Spleen (tissue), 11 donors: ENCODE results near the gene BRINP1. TPM values are rescaled to one million over a fixed set of nuclear protein-coding genes. Genes with fewer than 3 reads are reported as not detected.

Experiments
- DNase-seq: peaks from one replicate; pipeline ENCODE4 v3.0.0-alpha.2; 2020
- H3K27ac ChIP-seq, 8 donors: fragments of 200-600 bp; sonication (generic) in 7 of 8; 1 replicate in 4 of 8; 2 replicates in 4 of 8; pipeline versions ENCODE4 v1.5.0 to v1.8.0; 2016 to 2021; ENCODE audit warnings: inconsistent platforms in 4 of 8, mild to moderate bottlenecking in 4 of 8, moderate library complexity in 1 of 8
- H3K27me3 ChIP-seq, 7 donors: fragments of 200-600 bp; sonication (generic) in 6 of 7; replicated peaks in 1 of 7; 1 replicate in 4 of 7; 2 replicates in 3 of 7; pipeline versions ENCODE4 v1.5.0 to v1.8.0; 2016 to 2021; ENCODE audit warnings: inconsistent platforms in 3 of 7, mild to moderate bottlenecking in 1 of 7
- H3K36me3 ChIP-seq, 6 donors: fragments of 200-600 bp; sonication (generic) in 5 of 6; 1 replicate in 4 of 6; 2 replicates in 2 of 6; pipeline versions ENCODE4 v1.5.0 to v1.8.0; 2016 to 2021; ENCODE audit warnings: inconsistent platforms in 2 of 6
- H3K4me1 ChIP-seq, 6 donors: fragments of 200-600 bp; sonication (generic) in 5 of 6; 1 replicate in 3 of 6; 2 replicates in 3 of 6; pipeline versions ENCODE4 v1.5.0 to v1.8.0; 2016 to 2021; ENCODE audit warnings: inconsistent platforms in 3 of 6
- H3K4me3 ChIP-seq, 8 donors: fragments of 200-600 bp; sonication (generic) in 7 of 8; 1 replicate in 4 of 8; 2 replicates in 4 of 8; pipeline versions ENCODE4 v1.5.0 to v1.8.0; 2016 to 2021; ENCODE audit warnings: inconsistent platforms in 4 of 8, mild to moderate bottlenecking in 4 of 8, moderate library complexity in 2 of 8
- H3K9me3 ChIP-seq, 8 donors: fragments of 200-600 bp; sonication (generic) in 7 of 8; 1 replicate in 4 of 8; 2 replicates in 4 of 8; pipeline versions ENCODE4 v1.5.0 to v1.8.0; 2016 to 2021; ENCODE audit warnings: inconsistent platforms in 4 of 8
- CTCF ChIP-seq, 11 experiments: fragments of 200-600 bp in 7 of 11; fragments of 450-650 bp in 4 of 11; sonication (generic) in 4 of 11; IDR thresholded peaks in 8 of 11; conservative IDR thresholded peaks in 3 of 11; 1 replicate in 7 of 11; 2 replicates in 4 of 11; pipeline versions ENCODE4 v1.4.0 to v1.8.0; 2016 to 2021; ENCODE audit warnings: antibody characterized with exemption in 11 of 11, inconsistent platforms in 4 of 11, mild to moderate bottlenecking in 1 of 11
- POLR2A ChIP-seq, 3 donors: fragments of 450-650 bp; IDR thresholded peaks; one replicate each; pipeline ENCODE4 v1.5.1; 2017; ENCODE audit warnings: antibody characterized with exemption in 3 of 3, mild to moderate bottlenecking in 1 of 3
- POLR2AphosphoS5 ChIP-seq, 3 donors: sonication (generic); formaldehyde crosslinking; IDR thresholded peaks; one replicate each; pipeline ENCODE4 v1.5.1; 2017; ENCODE audit warnings: antibody characterized with exemption in 3 of 3
- WGBS, 5 donors: extraction: QIAGEN DNeasy Blood & Tissue Kit in 3 of 5; methylation state at CpG; one replicate each; pipeline versions ENCODE4 v1.1.5 to v1.1.7; 2013 to 2018; 5-methylcytosine and 5-hydroxymethylcytosine counted together
- intact Hi-C: fragments of 100-400 bp; cut with DNase I; formaldehyde crosslinking; loops from one replicate; pipeline ENCODE4 v1.15.0; 2023; ENCODE audit warnings: low total_unique reads
- polyA plus RNA-seq, 3 donors: library from polyadenylated mRNA; stranded (reverse); fragments of 200-250 nt; gene quantifications; one replicate each; pipeline ENCODE4 v1.2.1, GENCODE V29; 2013
- total RNA-seq, 7 donors: library from RNA; depleted of rRNA in 3 of 7; stranded (reverse); fragments of >200 nt in 3 of 7; fragmentation: NEBNext Ultra II Directional in 4 of 7; extraction: Animal tissue kit (Norgen Biotek cat#: 25700) in 4 of 7; gene quantifications; one replicate each; pipeline versions ENCODE4 v1.1.0 to v1.2.1, GENCODE V29; 2016 to 2021
- donor health status: healthy with polysubstance abuse.
- donor health status: DM: no; HTN: no; CAD: no; lungs with moderate emphysema.
- donor health status: DM: no; HTN: no; CAD: no.
- donor health status: Bipolar disorder and iron deficiency.
- donor health status: healthy.
- donor health status: DM: no; HTN: no; CAD: no.
- donor health status: DM: yes; HTN: yes; CAD: no.

Gene BRINP1
- total and polyA plus RNA-seq, 10 donors: 0.05 to 1.2 (median 0.32) TPM; not detected in 1

DNA sequence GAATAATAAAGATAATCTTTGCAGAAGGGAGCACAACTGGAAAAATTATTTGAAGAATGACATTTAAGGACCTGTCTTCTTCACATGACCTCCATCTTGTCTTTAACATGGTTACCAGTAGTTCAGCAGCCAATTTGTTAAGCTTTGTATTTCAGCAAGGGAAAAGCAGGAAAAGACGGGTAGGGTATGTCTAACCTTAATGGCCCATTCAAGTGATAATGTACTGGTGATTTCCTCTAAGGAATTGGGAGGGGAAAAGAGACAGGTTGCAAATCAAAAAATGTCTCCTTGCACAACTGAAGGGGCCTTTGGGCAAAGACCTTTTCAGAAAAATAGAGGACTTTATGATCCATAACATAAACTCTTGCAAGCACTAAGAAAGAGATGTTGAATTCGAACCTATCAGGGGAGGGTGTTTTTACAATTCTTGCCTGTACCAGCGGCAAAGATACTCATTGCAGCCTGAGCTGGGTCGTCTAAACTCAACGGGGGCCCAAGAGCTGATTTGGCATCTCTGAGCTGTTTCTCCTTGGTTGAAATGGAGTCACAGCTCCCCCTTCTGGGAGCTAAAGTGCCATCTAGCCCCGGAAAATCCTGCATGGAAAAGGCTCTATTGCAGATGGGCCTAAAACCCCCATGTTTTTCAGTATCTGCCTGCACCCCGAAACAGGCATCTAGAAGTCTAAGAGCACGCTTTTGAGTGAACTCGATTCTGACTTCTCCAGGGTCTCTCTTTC lies 3.8 kb downstream of the BRINP1 start:
- 14 to 19% (median 16%) methylated on average over 9 of the region's 9 CpGs for WGBS, 5 donors
- H3K27me3 ChIP-seq: peaks cover 3 to 41% (median 32%) of the 10 kb centered on the region in 7 donors
- H3K4me3 ChIP-seq: no peak overlapping the region

GRCh38 chr9:119360237-119360636 lies 9.0 kb downstream of the BRINP1 start:
- H3K27me3 ChIP-seq: peaks cover 0 to 1% (median 0%) of the 10 kb centered on the region in 7 donors
- H3K36me3 ChIP-seq: no peaks in the 10 kb centered on the region
- WGBS, 5 donors: 65 to 71% (median 69%) methylated on average over 5 of the region's 5 CpGs
- intact Hi-C loops: no loop called here
- H3K27ac ChIP-seq: no peak overlapping the region
- no peak overlapping the region for H3K4me3 ChIP-seq
- TF ChIP-seq CTCF (IDR thresholded peaks at IDR 0.05 in 8 of 11, conservative IDR thresholded peaks at IDR 0.05 in 3 of 11) (no peak), POLR2A (IDR thresholded peaks at IDR 0.05) (no peak), POLR2AphosphoS5 (IDR thresholded peaks at IDR 0.05) (no peak)
- no peak for DNase-seq
- no peaks in the 10 kb centered on the region for H3K4me1 ChIP-seq
- H3K9me3 ChIP-seq: no peaks in the 10 kb centered on the region

More for the DNA sequence above, 3.8 kb downstream of the BRINP1 start:
- DNase-seq: no peak
- Histone ChIP-seq H3K4me1 (peaks cover 0 to 13% (median 6%) of the 10 kb centered on the region in 6 donors), H3K27ac (no peak overlapping the region), H3K9me3 (peaks cover 0 to 5% (median 0%) of the 10 kb centered on the region in 8 donors), H3K36me3 (no peaks in the 10 kb centered on the region)
- TF ChIP-seq CTCF (IDR thresholded peaks at IDR 0.05 in 8 of 11, conservative IDR thresholded peaks at IDR 0.05 in 3 of 11): peak in 5 of 11 experiments; percentile 23 to 44 (median 33)
- no peak for TF ChIP-seq POLR2A (IDR thresholded peaks at IDR 0.05)
- intact Hi-C loops: no loop called here

DNA sequence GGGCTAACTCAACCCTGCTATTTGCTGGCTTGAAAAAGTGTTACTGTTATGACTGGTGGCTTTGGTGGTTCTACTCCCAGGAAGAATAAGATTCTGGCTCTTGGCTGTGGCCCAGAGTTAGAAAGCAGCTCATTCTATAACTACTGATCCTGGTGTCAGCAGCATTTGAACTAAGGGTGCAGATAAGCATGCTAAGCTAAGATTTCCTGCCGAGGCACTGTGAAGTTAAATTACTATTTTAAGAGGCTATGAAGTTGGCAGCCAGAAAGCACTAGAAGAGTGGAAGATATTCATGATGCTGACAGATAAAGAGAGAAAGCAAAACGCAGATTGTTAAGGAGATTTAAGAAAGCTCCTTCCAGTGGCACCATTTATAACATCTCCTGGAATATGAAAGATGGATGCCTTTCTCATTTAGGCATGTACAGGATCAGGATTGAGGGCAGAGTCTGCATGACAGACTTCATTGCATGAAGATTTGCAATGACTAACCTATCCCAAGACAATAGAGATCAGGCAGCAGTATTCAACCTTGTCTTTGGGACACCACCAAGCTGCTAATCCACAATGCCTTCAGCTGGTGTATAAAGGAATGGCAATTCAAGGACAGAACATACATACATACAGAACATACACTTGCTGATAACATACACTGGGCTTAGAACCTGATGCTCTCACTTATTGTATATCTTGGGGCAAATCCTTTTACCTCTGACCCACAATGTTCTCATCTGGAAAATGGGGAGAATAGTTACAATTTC lies 11.7 kb downstream of the BRINP1 start:
- Histone ChIP-seq H3K4me1 (no peaks in the 10 kb centered on the region), H3K9me3 (no peaks in the 10 kb centered on the region), H3K27me3 (no peaks in the 10 kb centered on the region), H3K4me3 (no peak overlapping the region), H3K36me3 (no peaks in the 10 kb centered on the region), H3K27ac (no peak overlapping the region)
- intact Hi-C loops: no loop called here
- no peak for DNase-seq
- TF ChIP-seq POLR2AphosphoS5 (IDR thresholded peaks at IDR 0.05): no peak
- TF ChIP-seq POLR2A (IDR thresholded peaks at IDR 0.05): no peak
- TF ChIP-seq CTCF (IDR thresholded peaks at IDR 0.05 in 8 of 11, conservative IDR thresholded peaks at IDR 0.05 in 3 of 11): no peak
- WGBS, 5 donors: 15 to 27% (median 21%) methylated on average over 2 of the region's 2 CpGs

DNA sequence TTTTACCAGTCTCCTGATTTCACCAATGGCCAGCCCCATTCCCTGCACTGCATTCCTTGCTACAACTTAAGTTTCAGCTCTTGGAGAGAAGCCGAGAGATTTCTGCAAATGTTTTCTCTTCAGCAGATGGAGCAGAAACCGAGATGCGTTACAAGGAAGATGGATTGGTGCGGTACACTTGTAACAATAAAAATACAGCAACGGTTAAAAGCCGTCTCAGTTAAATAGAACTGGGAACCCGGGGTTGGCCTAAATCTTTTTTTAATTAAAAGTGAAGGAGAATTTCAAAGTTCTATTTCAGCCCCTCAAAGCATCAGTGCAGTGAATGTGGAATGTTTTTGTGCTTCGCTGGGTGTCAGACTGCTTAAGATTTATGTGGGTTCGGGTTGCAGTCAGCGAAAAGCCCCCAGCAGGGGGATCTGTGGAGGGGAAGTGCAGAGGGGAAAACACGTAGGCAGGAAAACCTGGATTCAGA lies 19.8 kb downstream of the BRINP1 start:
- Histone ChIP-seq H3K27ac (no peak overlapping the region), H3K4me3 (no peak overlapping the region), H3K4me1 (no peaks in the 10 kb centered on the region), H3K36me3 (no peaks in the 10 kb centered on the region), H3K9me3 (no peaks in the 10 kb centered on the region), H3K27me3 (peaks cover 0 to 8% (median 0%) of the 10 kb centered on the region in 7 donors)
- no peak for DNase-seq
- TF ChIP-seq CTCF (IDR thresholded peaks at IDR 0.05 in 8 of 11, conservative IDR thresholded peaks at IDR 0.05 in 3 of 11): no peak
- TF ChIP-seq POLR2AphosphoS5 (IDR thresholded peaks at IDR 0.05): no peak
- no peak for TF ChIP-seq POLR2A (IDR thresholded peaks at IDR 0.05)
- intact Hi-C loops: no loop called here
- 13 to 22% (median 16%) methylated on average over 11 of the region's 11 CpGs for WGBS, 5 donors
